Jurkat, Clone E6-1 (cell line): ENCODE measurements around the gene BRD3. TPM values are rescaled to one million over a fixed set of nuclear protein-coding genes. Genes with fewer than 3 reads are reported as not detected.
"Not testable (repeated sequence)": the region's sequence is repeated elsewhere in the genome, so short reads cannot be mapped to it uniquely, and the experiment has no call there.

Experiments used
- DNase-seq: peaks from one replicate; pipeline ENCODE4 v3.0.0-alpha.2; 2011; ENCODE audit warnings: low read depth, low spot score
- H3K4me3 ChIP-seq: 2 replicates; pipeline ENCODE4 v1.5.1; 2011; ENCODE audit warnings: mild to moderate bottlenecking, low read length, control low read depth, moderate library complexity
- polyA plus RNA-seq: library from polyadenylated mRNA; unstranded; fragments of >200 nt; gene quantifications from one replicate; pipeline ENCODE4 v1.2.1, GENCODE V29; 2012; ENCODE audit warnings: missing spikeins; ENCODE audit not compliant: insufficient read length, insufficient read depth

Gene BRD3
- polyA plus RNA-seq = 26.4 TPM

DNA sequence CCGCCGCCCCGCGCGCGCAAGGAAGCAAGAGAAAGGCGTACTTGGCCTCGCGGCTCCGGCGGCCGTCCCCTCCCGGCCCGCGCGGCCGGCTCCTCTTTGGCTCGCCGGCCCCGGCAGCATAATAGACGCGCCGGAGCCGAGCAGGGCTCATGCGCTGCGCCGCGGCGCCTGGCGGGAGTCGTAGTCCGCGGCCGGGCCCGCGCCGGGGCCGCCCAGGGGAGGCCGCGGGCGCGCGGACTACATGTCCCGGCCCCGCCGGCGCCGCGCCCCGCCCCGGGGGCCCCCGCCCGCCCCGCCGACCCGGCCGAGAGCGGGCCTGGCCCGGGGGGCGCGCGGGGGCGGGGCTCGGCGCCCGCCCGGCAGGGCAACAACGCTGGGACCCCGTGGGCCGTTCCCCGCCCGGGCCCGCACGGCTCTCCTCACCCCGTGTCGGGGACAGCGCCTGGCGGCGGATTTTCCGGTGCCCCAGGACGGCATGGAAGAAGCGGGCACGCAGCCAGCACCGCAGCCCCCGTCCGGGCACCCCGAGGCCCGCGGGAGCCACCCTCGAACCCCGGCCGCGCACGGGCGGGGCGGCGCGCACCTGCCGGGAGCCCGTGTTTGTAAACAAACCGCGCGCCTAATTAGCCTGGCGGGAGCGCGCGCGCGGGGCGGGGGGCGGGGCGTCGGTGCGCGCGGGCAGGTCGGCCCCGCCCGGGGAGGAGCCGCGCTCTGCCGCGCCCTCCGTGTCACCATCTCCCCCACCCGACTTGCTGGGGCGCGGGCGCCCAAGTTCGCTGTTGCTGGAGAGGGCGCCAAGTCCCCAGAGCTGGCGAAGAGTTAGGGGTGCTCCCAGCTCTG is at the start of gene BRD3:
TSS of gene BRD3 (minus strand) at position 123 of the 840 bp plus-strand sequence. CDS start 14,549 bp downstream, outside the sequence.
- DNase-seq = peak; percentile 81

GRCh38 chr9:134112561-134112960 is 44.7 kb upstream of the BRD3 start:
- no peak overlapping the region for H3K4me3 ChIP-seq
- no peak for DNase-seq

More for the DNA sequence above, at the start of gene BRD3:
- peak within 1 kb of the TSS; percentile 86 for H3K4me3 ChIP-seq

DNA sequence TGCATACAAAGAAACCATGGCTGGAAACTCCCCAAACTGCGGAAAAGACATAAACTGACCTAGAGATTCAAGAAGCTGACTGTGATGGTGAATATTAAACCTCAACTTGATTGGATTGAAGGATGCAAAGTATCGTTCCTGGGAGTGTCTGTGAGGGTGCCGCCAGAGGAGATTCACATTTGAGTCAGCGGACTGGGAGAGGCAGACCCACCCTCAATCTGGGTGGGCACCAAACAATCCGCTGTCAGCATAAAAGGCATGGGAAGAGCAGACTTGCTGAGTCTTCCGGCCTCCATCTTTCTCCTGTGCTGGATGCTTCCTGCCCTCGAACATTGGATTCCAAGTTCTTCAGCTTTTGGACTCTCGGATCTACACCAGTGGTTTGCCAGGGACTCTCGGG is 43.2 kb upstream of the BRD3 start:
- no peak overlapping the region for H3K4me3 ChIP-seq

DNA sequence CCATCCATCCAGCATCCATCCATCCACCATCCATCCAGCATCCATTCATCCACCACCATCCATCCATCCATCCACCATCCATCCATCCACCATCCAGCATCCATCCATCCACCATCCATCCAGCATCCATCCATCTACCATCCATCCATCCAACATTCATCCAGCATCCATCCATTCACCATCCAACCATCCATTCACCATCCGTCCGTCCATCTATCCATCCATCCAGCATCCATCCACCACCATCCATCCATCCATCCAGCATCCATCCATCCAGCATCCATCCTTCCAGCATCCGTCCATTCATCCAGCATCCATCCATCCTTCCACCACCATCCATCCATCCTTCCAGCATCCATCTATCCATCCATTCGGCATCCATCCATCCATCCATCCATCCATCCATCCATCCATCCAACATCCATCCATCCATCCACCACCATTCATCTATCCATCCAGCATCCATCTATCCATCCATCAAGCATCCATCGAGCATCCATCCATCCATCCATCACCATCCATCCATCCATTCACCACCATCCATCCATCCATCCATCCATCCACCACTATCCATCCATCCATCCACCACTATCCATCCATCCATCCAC is 35.7 kb upstream of the BRD3 start:
- no peak overlapping the region for H3K4me3 ChIP-seq
- DNase-seq = no peak

More for the DNA sequence above, 43.2 kb upstream of the BRD3 start:
- DNase-seq = no peak

DNA sequence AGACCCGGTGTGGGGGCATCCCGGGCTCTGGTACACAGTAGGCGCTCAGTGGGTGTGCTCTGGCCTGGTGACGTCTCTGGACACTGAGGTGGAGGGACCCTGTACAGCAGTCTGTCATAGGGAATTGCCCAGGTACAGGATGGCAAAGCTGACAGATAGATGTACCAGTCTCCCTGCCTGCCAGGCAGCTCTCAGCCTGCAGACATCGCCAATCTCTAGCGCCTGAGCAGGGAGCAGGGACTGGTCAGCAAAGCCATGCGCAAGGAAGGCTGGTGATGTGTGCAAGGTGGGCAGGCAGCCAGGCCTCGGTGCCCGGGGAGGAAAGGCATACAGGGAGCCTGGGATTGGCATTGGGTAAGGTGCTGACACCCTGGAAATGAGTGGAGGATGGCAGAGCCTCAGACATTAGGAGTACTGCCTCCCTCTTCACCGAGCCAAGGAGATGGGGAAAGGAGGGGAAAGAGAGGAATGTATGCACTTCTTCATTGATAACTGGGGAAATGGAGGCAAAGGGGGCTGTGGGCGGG is 33.9 kb upstream of the BRD3 start:
- DNase-seq = no peak
- no peak overlapping the region for H3K4me3 ChIP-seq

GRCh38 chr9:134101133-134101532 is 33.3 kb upstream of the BRD3 start:
- not testable (repeated sequence) for DNase-seq, H3K4me3 ChIP-seq

DNA sequence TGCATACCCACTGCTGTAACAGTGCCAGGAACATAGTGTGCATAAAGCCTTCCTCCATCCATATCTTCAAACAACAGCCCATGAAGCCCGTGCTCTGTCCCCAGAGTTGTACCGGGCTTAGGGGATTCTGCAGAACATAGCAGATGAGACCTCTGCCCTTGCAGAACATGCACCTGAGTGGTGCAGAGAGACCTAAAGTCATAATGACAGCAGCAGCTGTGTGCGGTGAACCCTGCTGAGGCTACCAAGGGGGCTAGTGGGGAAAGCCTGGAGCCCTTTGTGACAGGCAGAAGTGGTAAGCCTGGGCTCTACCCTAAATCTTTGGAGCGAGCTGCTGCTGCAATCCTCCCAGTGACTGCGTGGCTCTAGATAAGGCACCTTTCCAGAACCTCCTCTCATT is 32.2 kb upstream of the BRD3 start:
- no peak for DNase-seq
- H3K4me3 ChIP-seq = no peak overlapping the region

- DNase-seq = peak; percentile 62
- H3K4me3 ChIP-seq = no peak overlapping the region
These were observed 31.4 kb upstream of the BRD3 start for GRCh38 chr9:134099123-134099761.

DNA sequence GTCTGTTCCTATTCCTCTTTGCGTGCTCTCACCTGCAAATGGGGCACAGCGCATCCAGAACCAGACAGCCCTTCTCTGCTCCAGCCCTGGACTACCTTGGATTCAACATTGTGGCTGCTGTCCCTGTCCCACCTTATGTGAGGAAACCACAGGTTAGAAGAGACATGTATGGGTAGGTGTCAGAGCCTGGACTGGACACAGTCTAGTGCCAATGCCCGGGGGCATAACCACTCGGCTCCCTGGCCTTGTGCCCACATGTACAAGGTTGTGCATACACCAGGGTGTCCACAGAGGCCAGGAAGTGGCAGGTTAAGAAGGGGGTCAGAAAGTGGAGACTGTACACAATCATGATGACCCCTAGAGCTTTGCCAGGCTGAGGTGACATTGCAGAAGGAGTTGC is 22.1 kb upstream of the BRD3 start:
- no peak overlapping the region for H3K4me3 ChIP-seq
- DNase-seq = no peak

DNA sequence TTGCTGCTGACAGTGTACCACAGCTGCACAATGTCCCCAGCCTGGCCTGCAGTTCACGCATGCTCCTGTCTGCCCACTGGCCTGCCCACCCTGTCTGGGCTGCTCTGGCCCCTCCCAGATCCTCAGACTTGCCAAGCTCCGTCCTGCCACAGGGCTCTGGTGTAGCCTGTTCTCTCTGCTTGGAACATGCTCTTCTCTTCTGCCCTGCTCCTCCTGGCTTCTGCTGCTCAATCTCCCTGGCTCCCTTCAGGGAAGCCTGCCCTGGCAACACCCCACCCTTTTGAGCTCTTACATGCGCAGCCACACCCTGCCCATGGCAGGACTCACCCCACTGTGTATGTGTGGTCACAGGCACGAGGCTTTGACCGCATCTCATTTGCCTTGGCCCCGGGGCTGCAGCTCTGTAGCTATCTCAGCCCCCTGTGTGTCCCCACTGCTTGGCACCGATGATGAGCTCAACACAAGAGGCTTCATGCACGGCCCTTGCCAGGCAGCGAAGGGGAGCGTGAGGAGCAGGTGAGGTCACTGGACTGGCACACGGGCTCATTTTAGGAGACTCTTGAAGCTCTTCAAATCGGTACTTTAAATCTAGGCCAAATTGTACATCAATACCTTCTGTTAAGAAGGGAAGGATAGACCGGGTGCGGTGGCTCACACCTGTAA is 20.4 kb upstream of the BRD3 start:
- no peak overlapping the region for H3K4me3 ChIP-seq
- DNase-seq = no peak

DNA sequence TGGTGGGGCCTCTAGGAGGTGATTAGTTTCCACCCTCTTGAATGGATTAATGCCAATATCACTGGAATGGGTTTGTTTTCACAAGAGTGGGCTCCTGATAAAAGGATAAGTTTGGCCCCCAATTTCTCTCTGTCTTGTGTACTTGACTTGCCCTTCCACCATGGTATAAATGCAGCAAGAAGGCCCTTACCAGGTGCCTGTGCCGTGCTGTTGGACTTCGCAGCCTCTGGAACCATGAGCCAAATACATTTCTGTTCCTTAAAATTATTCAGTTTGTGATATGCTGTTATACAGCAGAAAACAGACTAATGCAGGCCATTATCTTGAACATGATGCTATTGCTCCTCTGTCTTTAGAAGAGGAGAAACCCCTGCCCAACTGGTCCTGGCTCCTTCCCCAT is 17.8 kb upstream of the BRD3 start:
- DNase-seq = no peak
- H3K4me3 ChIP-seq = no peak overlapping the region

DNA sequence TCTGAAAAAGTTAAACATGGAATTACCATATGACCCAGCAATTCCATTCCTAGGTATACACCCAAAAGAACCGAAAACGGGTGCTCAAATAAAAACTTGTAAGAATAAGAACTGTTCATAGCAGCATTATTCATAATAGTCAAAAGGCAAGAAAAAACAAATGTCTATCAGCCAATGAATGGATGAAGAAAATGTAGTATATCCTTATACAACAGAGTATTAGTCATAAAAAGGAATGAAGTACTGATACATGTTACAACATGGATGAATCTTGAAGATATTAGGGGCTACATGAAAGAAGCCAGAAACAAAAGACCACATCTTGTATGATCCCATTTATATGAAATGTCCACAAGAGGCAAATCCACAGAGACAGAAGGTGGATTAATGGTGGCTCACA is 15.6 kb upstream of the BRD3 start:
- DNase-seq = no peak
- H3K4me3 ChIP-seq = no peak overlapping the region

DNA sequence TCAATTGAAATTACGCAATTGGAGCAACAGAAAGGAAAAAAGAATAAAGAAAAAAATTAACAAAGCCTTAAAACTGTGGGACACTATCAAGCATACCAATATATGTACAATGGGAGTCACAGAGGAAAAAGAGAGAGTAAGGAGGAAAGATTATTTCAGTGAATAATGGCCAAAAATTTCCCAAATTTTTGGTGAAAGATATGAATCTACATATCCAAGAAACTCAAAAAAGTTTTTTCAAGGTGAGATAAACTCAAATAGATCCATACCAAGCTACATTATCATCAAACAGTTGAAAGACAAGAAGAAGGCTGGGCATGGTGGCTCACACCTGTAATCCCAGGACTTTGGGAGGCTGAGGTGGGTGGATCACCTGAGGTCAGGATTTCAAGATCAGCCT is 8.8 kb upstream of the BRD3 start:
- no peak for DNase-seq
- H3K4me3 ChIP-seq = no peak overlapping the region

DNA sequence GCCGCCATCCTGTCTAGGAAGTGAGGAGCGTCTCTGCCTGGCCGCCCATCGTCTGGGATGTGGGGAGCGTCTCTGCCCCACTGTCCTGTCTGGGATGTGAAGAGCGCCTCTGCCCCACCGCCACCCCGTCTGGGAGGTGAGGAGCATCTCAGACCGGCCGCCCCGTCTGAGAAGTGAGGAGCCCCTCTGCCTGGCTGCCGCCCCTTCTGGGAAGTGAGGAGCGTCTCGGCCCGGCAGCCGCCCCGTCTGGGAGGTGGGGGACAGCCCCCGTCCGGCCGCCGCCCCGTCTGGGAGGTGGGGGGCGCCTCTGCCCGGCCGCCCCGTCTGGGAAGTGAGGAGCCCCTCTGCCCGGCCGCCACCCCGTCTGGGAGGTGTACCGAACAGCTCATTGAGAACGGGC is 7.9 kb upstream of the BRD3 start:
- DNase-seq, H3K4me3 ChIP-seq: not testable (repeated sequence)

DNA sequence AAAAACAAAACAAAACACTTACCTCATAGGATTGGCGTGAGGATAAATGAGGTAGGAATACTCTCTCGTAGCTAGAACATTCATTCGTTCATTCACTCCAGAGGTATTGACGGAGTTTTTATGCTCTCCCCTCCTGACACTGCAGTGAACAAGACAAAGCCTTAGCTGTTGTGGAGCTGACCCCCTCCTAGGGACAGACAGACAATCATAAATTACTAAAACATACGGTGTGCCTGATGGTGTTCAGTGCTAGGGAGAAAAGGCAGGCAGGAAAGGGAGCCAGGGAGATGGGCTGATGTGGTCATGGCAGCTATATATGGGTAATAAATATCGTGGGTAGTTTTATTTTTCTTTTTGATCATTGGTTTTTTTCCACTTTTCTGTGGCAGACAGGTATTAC is 5.7 kb upstream of the BRD3 start:
- DNase-seq = no peak
- H3K4me3 ChIP-seq = no peak overlapping the region

- not testable (repeated sequence) for H3K4me3 ChIP-seq
These were observed 4.9 kb upstream of the BRD3 start for GRCh38 chr9:134072683-134073082.

DNA sequence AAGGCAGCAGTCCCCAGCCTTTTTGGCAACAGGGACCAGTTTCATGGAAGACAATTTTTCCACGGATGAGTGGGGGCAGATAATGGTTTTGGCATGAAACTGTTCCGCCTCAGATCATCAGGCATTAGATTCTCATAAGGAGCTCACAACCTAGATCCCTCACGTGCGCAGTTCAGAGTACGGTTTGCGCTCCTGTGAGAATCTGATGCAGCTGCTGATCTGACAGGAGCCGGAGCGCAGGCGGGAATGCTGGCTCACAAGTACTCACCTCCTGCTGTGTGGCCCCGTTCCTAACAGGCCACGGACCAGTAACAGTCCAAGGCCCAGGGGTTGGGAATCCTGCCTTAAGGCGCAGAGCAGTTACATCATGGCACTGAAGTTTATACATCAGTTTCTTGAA is 3.3 kb upstream of the BRD3 start:
- DNase-seq = no peak
- H3K4me3 ChIP-seq = no peak overlapping the region

More at GRCh38 chr9:134072683-134073082, 4.9 kb upstream of the BRD3 start:
- not testable (repeated sequence) for DNase-seq

DNA sequence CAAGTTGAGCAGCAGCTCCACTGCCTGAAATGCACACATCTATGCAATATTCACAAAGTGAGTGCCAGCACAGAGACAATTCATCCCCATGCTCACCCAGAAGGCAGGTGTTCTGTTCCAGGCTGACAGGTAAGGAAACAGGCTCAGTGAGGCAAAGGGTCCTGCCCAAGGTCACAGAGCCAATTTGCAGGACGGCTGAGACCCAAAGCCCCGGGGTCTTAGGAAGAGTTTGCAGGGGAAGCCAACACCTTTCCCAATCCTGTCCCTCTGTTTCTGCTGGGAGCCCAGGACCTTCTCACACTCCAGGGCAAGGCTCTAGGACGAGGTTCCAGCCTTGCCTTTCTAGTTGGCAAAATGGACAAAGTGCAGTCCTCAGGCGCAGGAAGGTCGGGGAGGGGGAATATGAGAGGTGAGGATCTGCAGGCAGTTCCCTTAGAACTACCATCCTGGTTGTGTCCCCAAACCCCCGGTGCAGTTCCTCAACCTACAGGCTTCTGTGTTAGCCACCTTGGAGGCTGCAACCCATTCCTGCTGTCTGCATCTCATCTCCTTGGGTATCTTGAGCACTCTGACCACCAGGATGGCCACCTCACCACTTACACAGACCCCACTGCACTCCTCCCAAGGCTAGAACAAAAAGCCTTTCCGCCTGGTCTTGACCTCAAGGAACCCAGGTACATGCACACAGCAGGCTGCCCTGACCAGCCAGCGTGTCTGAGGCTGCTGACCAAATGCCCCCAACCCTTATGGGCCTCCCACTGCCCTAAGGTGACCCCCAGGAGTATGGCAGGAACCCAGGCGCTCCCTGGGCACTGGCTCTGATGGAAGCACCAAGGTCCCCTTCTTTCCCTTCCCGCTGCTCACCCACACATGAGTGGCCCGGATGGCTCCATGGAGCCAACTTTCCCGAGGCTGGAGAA is 1.9 kb upstream of the BRD3 start:
- no peak overlapping the region for H3K4me3 ChIP-seq
- DNase-seq = no peak
